HG03571 (cell line): ENCODE data around the gene ALPG.
"Not testable (repeated sequence)": the region's sequence is repeated elsewhere in the genome, so short reads cannot be mapped to it uniquely, and the experiment has no call there.

Experiments used
- ATAC-seq: cut with Tn5 transposase; IDR thresholded peaks from one replicate; pipeline ENCODE4 v1.9.1; 2021; ENCODE audit not compliant: unreplicated experiment

The ALPG gene

DNA sequence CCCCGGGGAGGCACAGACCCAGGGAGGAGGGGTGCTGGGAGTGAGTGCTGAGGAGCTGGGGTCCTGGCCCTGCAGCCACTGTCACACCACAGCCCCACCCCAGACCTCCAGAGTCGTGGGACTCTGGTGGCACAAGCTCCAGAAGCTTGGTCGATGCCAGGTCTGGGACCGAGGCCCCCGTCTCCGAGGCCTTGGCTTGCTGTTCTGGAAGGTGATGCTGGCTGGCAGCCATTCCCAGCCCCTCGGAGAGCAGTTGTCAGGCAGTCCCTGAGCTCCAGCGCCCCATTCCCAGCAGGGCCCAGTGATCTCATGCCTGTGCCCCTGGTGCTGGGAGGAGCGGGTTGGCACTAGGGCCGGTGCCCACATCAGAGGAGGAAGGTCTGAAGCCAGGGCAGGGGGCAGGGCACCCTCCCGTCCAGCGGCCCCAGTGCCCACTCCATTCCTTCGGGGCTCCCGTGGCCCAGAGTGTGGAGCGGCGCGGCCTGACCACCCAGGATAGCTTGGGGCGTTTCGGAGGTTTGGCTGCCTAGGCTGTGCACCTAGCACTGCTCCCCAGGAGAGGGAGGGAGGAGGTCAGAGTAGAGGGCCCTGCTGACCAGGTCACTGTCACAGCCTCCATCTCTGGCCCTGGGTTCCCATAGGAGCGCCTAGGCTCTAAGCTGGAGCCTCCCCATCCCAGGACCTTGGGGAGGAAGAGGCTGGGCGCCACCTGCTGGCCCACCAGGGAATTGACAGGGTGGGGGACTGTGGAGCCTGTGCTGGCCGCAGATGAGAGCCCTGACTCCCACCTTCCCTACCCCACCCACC lies 32.5 kb downstream of the ALPG start:
- no peak for ATAC-seq

DNA sequence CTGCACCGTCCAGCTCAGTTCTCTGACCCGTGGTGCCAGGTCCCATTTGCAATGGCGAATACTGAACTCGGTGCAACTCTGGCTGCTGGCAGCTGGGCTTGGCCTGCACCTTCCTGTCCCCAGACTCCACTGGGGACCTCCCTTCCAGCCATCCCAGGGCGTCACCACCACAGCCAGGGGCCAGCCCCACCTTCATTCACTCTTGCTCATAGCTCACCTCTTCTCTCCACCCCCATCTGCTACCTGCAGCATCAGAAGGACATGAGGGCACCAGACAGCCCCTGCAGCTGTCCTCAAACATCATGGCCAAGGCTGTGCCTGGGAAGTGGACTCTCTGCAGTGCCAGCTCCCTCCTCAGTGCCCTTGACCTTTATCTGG lies 33.1 kb downstream of the ALPG start:
- ATAC-seq = no peak

DNA sequence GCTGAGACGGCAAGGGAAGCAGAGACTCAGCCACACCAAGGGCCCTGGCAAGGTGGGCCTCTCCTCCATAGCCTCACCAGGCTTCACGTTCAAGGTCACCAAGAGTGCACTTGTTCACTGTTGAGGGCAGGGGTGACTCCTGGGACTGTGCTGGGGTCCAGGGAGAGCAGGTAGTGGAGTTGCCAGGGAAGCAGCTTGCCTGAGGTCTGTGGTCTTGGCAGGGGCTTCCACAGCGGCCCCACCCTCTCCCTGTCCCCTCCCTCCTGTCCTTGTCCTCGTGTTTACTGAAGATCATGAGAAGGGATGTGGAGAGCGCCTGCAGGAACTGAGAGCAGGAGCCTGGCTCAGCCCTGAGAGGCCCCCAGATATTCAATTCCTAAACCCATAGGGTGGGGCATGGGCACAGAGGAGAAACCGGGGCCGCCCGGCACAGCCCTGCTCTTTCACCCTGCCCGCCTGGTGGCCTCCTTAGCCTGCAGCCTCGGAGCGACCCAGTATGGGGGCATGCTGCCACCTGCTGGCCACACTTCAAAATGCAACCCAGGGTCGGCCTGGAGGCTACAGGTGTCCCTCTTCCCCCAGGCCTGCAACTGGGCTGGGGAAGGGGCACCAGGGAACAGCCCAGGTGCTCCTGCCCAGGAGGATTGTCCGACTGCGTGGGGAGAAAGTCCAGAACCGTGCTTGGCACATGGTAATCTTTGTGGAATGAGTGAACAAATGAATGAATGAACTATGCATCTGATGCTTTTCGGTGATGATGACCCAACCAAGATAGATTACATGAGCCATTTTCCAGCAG lies 33.8 kb downstream of the ALPG start:
- peak; percentile 62 for ATAC-seq

- ATAC-seq = no peak
Measured at GRCh38 chr2:232441147-232441651, 34.6 kb downstream of the ALPG start.

DNA sequence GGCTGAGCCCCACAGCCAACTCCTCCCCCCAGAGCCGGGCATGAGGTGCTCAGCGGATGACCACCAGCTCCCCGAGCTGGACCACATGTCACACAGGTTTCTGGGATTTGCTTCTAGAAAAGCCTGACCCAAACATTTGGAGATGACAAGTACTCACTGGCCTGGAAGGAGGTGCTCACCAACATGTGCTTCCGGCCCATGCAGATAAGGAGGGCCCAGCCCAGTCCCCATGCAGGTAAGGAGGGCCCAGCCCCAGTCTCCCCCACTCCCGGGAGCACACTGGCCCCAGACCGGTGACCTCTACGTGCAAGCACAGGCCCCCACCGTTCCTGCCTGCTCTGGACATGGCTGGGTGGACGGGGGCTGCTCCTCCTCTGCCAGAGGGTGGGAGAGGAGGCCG lies 35.3 kb downstream of the ALPG start:
- not testable (repeated sequence) for ATAC-seq

GRCh38 chr2:232442431-232442830 lies 35.8 kb downstream of the ALPG start:
- ATAC-seq = not testable (repeated sequence)

GRCh38 chr2:232443047-232443446 lies 36.4 kb downstream of the ALPG start:
- ATAC-seq = not testable (repeated sequence)

DNA sequence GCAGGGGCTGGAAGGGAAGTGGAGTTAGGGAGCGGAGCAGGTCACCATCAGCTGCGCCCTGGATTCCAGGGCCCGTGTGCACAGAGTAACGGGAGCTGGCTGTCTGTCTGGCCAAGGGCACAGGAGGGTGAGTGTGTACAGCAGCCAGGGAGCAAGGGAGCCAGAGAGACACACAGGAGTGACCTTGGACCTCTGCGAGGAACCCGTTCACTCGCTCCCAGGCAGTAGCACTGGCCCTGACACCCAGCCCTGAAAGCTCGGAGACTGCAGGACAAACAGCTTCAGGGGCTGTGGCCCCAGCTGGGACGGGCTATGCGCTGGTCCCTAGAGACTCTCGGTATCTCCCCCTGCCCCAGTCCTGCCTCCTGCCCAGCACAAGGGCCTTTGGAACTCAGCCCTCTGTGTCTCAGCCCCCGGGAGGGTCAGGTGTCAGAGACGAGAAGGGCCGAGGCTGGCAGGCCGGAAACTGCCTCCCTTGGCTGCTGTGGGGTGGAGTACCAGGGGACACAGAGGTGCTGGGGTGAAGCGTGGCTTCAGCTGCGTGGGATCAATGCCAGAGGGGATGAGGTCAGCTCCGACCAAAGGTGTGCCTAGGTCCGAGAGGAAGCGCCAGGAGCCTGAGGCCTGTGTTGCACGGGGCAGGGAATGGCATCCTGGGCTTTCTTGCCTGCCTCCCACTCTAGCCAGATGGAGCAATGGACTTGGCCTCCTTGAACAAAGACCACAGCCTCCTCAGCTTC lies 37.2 kb downstream of the ALPG start:
- not testable (repeated sequence) for ATAC-seq

GRCh38 chr2:232444409-232445148 lies 37.9 kb downstream of the ALPG start:
- no peak for ATAC-seq

- not testable (repeated sequence) for ATAC-seq
Measured at GRCh38 chr2:232445149-232445885, 38.7 kb downstream of the ALPG start.

- ATAC-seq = not testable (repeated sequence)
Measured at GRCh38 chr2:232446266-232446777, 39.7 kb downstream of the ALPG start.

- no peak for ATAC-seq
Measured at GRCh38 chr2:232447091-232447620, 40.5 kb downstream of the ALPG start.

- ATAC-seq = no peak
Measured at GRCh38 chr2:232447638-232448303, 41.1 kb downstream of the ALPG start.

- ATAC-seq = no peak
Measured at GRCh38 chr2:232448304-232448690, 41.7 kb downstream of the ALPG start.

GRCh38 chr2:232449964-232450363 lies 43.3 kb downstream of the ALPG start:
- no peak for ATAC-seq

GRCh38 chr2:232451645-232452044 lies 45.0 kb downstream of the ALPG start:
- ATAC-seq = not testable (repeated sequence)

DNA sequence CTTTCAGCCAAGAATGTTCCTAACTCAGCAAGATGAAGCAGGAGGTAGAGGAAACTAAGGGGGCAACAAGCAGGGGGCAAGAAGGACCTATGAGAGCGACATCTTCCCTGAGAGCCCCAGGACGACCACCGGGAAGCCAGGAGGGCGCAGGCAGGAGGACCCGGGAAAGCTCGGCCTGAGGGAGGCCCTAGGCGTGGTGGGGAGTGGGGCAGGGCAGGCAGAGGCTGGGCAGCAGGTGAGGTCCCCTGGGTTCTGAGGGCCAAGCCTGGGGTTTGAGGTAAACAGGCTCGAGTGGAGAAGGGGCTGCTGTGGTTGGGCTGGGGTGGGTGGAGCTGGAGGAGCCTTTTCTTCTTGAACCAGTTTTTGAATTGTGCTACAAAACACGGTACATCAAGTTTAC lies 48.0 kb downstream of the ALPG start:
- no peak for ATAC-seq

DNA sequence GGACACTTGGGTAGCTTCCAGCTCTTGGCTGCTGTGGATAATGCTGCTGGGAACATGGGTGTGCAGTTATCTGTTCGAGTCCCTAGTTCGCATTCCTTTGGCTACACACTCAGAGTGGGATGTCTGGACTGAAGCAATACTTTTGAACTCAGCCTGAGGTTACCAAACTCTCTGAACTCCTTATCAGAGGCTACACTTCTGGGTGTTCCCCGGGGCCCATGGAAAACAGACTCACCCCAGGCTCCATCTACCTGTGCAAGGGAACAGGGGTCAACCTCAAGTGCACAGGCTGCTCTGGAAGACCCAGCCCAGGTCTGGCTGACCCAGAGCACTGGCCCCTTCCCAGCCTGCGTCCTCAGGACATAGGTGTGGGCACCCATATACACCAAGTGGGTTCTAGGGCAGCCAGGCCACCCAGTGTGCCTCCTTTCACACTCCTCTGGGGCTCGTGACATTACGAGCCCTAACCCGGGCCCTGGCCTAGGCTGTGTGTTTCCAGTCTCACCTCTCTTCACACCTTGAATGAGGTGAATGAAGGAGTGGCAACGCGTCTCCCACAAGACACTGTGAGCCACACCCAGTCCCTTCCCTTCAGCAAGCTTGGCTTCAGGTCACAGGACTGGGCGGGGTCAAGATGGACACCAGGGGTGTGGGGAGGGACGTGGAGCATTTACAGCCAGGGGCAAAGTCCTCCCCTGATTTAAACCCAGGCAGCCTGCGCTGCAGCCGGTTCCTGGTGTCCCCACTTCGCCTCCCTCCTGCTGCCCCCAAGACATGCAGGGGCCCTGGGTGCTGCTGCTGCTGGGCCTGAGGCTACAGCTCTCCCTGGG lies 49.0 kb downstream of the ALPG start, which contains the start of gene ALPI:
Gene ALPI (plus strand): TSS at position 728 of the 830 bp plus-strand sequence. CDS start 47 bp downstream, at position 775.
- ATAC-seq = no peak
